Measurements from ENCODE around the gene TM7SF3.

The TM7SF3 gene

GRCh38 chr12:27008081-27008480 lies 6.1 kb downstream of the TM7SF3 start:
- TF ChIP-seq CTCF (IDR thresholded peaks at IDR 0.05; ENCODE audit: low read depth, low read length, missing control alignments): no peak
- no peak overlapping the region for H3K4me3 ChIP-seq (ENCODE audit: low read depth, low read length)
- DNase-seq (ENCODE audit: low read depth): no peak

- H3K4me3 ChIP-seq (ENCODE audit: low read depth, low read length): no peak overlapping the region
- no peak for TF ChIP-seq CTCF (IDR thresholded peaks at IDR 0.05; ENCODE audit: low read depth, low read length, missing control alignments)
- DNase-seq (ENCODE audit: low read depth): no peak
Observed at GRCh38 chr12:27006797-27007467, 7.3 kb downstream of the TM7SF3 start.

- H3K4me3 ChIP-seq (ENCODE audit: low read depth, low read length): no peak overlapping the region
- TF ChIP-seq CTCF (IDR thresholded peaks at IDR 0.05; ENCODE audit: low read depth, low read length, missing control alignments): no peak
- DNase-seq (ENCODE audit: low read depth): no peak
Observed at GRCh38 chr12:27005495-27005894, 8.7 kb downstream of the TM7SF3 start.

GRCh38 chr12:27003421-27004381 lies 10.5 kb downstream of the TM7SF3 start:
- H3K4me3 ChIP-seq (ENCODE audit: low read depth, low read length): no peak overlapping the region
- TF ChIP-seq CTCF (IDR thresholded peaks at IDR 0.05; ENCODE audit: low read depth, low read length, missing control alignments): no peak
- no peak for DNase-seq (ENCODE audit: low read depth)

- H3K4me3 ChIP-seq (ENCODE audit: low read depth, low read length): no peak overlapping the region
- DNase-seq (ENCODE audit: low read depth): no peak
- no peak for TF ChIP-seq CTCF (IDR thresholded peaks at IDR 0.05; ENCODE audit: low read depth, low read length, missing control alignments)
Observed at GRCh38 chr12:27002141-27002540, 12.0 kb downstream of the TM7SF3 start.

GRCh38 chr12:27001663-27002062 lies 12.5 kb downstream of the TM7SF3 start:
- no peak for DNase-seq (ENCODE audit: low read depth)
- H3K4me3 ChIP-seq (ENCODE audit: low read depth, low read length): no peak overlapping the region
- no peak for TF ChIP-seq CTCF (IDR thresholded peaks at IDR 0.05; ENCODE audit: low read depth, low read length, missing control alignments)
